MM.1S (cell line): ENCODE data around the gene SLC7A1.

ENCODE experiments used
- CTCF ChIP-seq: fragments of 300-600 bp; sonication (generic); IDR thresholded peaks from 2 replicates; pipeline ENCODE4 v1.5.1; 2016; ENCODE audit warnings: antibody characterized with exemption, low read length, mixed read lengths
- EZH2 ChIP-seq: fragments of 300-600 bp; sonication (generic); optimal IDR thresholded peaks from 2 replicates; pipeline ENCODE3; 2017; ENCODE audit warnings: low read depth, mild to moderate bottlenecking, antibody characterized with exemption, low read length, mixed read lengths

GRCh38 chr13:29500386-29500785 is 95.1 kb downstream of the SLC7A1 start:
- TF ChIP-seq CTCF (no peak), EZH2 (no peak)
